SU-DHL-6 (cell line): ENCODE results near the gene GDPD3.

ENCODE experiments used
- H2AFZ ChIP-seq: fragments of 200-600 bp; sonication (generic); 2 replicates; pipeline ENCODE4 v1.6.1; 2014; ENCODE audit warnings: low read depth, mild to moderate bottlenecking, moderate library complexity, mixed read lengths, antibody characterized with exemption, low read length; ENCODE audit not compliant: severe bottlenecking
- H3F3A ChIP-seq: fragments of 200-600 bp; shearing (Covaris generic); 2 replicates; pipeline ENCODE4 v1.6.0; 2016; ENCODE audit warnings: antibody characterized with exemption, mild to moderate bottlenecking; ENCODE audit not compliant: insufficient read depth
- H3K27ac ChIP-seq: fragments of 200-600 bp; sonication (generic); 2 replicates; pipeline ENCODE4 v1.5.1; 2016; ENCODE audit warnings: low read depth, mild to moderate bottlenecking, low read length, moderate library complexity, mixed read lengths
- H3K27me3 ChIP-seq: fragments of 200-600 bp; sonication (generic), shearing (Covaris generic); 2 replicates; pipeline ENCODE4 v1.6.0; 2014; ENCODE audit warnings: mild to moderate bottlenecking, low read length
- H3K36me3 ChIP-seq: fragments of 200-600 bp; sonication (generic); 2 replicates; pipeline ENCODE4 v1.6.1; 2014; ENCODE audit warnings: mild to moderate bottlenecking, low read length, mixed read lengths
- H3K4me2 ChIP-seq: fragments of 300-600, 200-600 bp; shearing (Covaris generic), sonication (generic); 2 replicates; pipeline ENCODE4 v1.6.0; 2014; ENCODE audit warnings: low read length, low read depth, mild to moderate bottlenecking; ENCODE audit not compliant: poor library complexity, severe bottlenecking
- H3K4me3 ChIP-seq: fragments of 200-600 bp; sonication (generic); 2 replicates; pipeline ENCODE4 v1.5.1; 2014; ENCODE audit warnings: antibody characterized with exemption, low read length, mild to moderate bottlenecking, mixed read lengths; ENCODE audit not compliant: insufficient read depth, poor library complexity, severe bottlenecking
- H3K79me2 ChIP-seq: fragments of 200-600 bp; sonication (generic); 2 replicates; pipeline ENCODE4 v1.6.1; 2014; ENCODE audit warnings: mild to moderate bottlenecking, low read length, moderate library complexity; ENCODE audit not compliant: insufficient read depth
- H3K9ac ChIP-seq: fragments of 200-600 bp; sonication (generic); 2 replicates; pipeline ENCODE4 v1.7.0; 2014; ENCODE audit warnings: mild to moderate bottlenecking, low read length
- H3K9me2 ChIP-seq: fragments of 200-600 bp; sonication (generic); replicated peaks from 2 replicates; pipeline ENCODE4 v1.6.1; 2014; ENCODE audit warnings: low read length; ENCODE audit not compliant: insufficient read depth
- H3K9me3 ChIP-seq: fragments of 200-600 bp; sonication (generic); 2 replicates; pipeline ENCODE4 v1.6.1; 2014; ENCODE audit warnings: low read length, mixed read lengths; ENCODE audit not compliant: insufficient read depth
- H4K20me1 ChIP-seq: fragments of 200-600 bp; sonication (generic); 2 replicates; pipeline ENCODE4 v1.6.1; 2014; ENCODE audit warnings: low read depth, mild to moderate bottlenecking, antibody characterized with exemption, low read length, moderate library complexity, mixed read lengths
- EZH2phosphoT487 ChIP-seq: fragments of 200-600 bp; sonication (generic), shearing (Covaris generic); conservative IDR thresholded peaks from 2 replicates; pipeline ENCODE4 v1.6.1; 2018; ENCODE audit warnings: mild to moderate bottlenecking, antibody characterized with exemption, low read length, moderate library complexity, mixed read lengths
- TF ChIP-seq, protein P1 (sequence below): fragments of 200-600 bp; sonication (generic); IDR thresholded peaks from one replicate; pipeline ENCODE4 v1.5.1; 2017; ENCODE audit warnings: antibody characterized with exemption, mild to moderate bottlenecking, low read length, moderate library complexity; ENCODE audit not compliant: insufficient read depth, poor library complexity, severe bottlenecking

The GDPD3 gene

GRCh38 chr16:30067584-30067916 is 45.8 kb downstream of the GDPD3 start:
- no peaks in the 10 kb centered on the region for H3K9me2 ChIP-seq
- H3F3A ChIP-seq = peaks cover 19% of the 10 kb centered on the region
- no peak overlapping the region for H3K27ac ChIP-seq
- no peak overlapping the region for H2AFZ ChIP-seq
- H3K4me3 ChIP-seq = no peak overlapping the region
- TF ChIP-seq, protein P1, sequence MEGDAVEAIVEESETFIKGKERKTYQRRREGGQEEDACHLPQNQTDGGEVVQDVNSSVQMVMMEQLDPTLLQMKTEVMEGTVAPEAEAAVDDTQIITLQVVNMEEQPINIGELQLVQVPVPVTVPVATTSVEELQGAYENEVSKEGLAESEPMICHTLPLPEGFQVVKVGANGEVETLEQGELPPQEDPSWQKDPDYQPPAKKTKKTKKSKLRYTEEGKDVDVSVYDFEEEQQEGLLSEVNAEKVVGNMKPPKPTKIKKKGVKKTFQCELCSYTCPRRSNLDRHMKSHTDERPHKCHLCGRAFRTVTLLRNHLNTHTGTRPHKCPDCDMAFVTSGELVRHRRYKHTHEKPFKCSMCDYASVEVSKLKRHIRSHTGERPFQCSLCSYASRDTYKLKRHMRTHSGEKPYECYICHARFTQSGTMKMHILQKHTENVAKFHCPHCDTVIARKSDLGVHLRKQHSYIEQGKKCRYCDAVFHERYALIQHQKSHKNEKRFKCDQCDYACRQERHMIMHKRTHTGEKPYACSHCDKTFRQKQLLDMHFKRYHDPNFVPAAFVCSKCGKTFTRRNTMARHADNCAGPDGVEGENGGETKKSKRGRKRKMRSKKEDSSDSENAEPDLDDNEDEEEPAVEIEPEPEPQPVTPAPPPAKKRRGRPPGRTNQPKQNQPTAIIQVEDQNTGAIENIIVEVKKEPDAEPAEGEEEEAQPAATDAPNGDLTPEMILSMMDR = no peak
- TF ChIP-seq EZH2phosphoT487 = no peak
- no peaks in the 10 kb centered on the region for H3K9me3 ChIP-seq
- H3K27me3 ChIP-seq = no peaks in the 10 kb centered on the region
- H3K36me3 ChIP-seq = peaks cover 16% of the 10 kb centered on the region
- no peaks in the 10 kb centered on the region; the same call in 1 of the 2 replicates for H4K20me1 ChIP-seq
- H3K9ac ChIP-seq = no peak overlapping the region
- H3K4me2 ChIP-seq = no peak overlapping the region
- H3K79me2 ChIP-seq = peaks cover 34% of the 10 kb centered on the region

DNA sequence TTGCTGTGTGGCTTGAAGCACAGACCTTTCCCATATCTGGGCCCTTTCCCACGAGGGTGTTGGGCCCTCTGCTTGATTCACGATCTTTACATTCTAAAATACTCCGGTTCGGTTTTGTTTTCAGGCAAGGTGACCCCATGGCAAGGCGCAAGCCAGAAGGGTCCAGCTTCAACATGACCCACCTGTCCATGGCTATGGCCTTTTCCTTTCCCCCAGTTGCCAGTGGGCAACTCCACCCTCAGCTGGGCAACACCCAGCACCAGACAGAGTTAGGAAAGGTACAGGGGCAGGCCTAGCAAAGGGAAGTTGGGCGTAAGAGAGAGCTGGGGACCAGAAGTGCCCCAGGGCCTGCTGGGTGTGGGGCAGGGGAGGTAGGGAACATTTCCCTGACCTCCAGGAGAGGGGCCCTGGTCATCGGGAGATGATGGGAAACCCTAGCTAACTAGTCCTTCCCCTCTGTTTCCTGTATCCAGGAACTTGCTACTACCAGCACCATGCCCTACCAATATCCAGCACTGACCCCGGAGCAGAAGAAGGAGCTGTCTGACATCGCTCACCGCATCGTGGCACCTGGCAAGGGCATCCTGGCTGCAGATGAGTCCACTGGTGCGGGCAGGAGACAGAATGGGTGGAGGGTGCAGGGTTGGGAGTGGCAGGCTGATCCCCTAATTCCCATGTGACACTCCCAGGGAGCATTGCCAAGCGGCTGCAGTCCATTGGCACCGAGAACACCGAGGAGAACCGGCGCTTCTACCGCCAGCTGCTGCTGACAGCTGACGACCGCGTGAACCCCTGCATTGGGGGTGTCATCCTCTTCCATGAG is 46.4 kb downstream of the GDPD3 start:
- no peaks in the 10 kb centered on the region; the same call in 1 of the 2 replicates for H4K20me1 ChIP-seq
- no peaks in the 10 kb centered on the region for H3K9me2 ChIP-seq
- H3F3A ChIP-seq = peaks cover 13% of the 10 kb centered on the region
- peak overlapping the region; percentile 84 for H3K4me3 ChIP-seq
- H3K27ac ChIP-seq = peak overlapping the region; percentile 65
- H3K27me3 ChIP-seq = no peaks in the 10 kb centered on the region
- H2AFZ ChIP-seq = no peak overlapping the region
- H3K36me3 ChIP-seq = peaks cover 16% of the 10 kb centered on the region
- no peak for TF ChIP-seq EZH2phosphoT487
- TF ChIP-seq, protein P1 = no peak
- H3K4me2 ChIP-seq = peak overlapping the region; percentile 68
- H3K9me3 ChIP-seq = no peaks in the 10 kb centered on the region
- peak overlapping the region; percentile 98 for H3K9ac ChIP-seq
- peaks cover 34% of the 10 kb centered on the region for H3K79me2 ChIP-seq

DNA sequence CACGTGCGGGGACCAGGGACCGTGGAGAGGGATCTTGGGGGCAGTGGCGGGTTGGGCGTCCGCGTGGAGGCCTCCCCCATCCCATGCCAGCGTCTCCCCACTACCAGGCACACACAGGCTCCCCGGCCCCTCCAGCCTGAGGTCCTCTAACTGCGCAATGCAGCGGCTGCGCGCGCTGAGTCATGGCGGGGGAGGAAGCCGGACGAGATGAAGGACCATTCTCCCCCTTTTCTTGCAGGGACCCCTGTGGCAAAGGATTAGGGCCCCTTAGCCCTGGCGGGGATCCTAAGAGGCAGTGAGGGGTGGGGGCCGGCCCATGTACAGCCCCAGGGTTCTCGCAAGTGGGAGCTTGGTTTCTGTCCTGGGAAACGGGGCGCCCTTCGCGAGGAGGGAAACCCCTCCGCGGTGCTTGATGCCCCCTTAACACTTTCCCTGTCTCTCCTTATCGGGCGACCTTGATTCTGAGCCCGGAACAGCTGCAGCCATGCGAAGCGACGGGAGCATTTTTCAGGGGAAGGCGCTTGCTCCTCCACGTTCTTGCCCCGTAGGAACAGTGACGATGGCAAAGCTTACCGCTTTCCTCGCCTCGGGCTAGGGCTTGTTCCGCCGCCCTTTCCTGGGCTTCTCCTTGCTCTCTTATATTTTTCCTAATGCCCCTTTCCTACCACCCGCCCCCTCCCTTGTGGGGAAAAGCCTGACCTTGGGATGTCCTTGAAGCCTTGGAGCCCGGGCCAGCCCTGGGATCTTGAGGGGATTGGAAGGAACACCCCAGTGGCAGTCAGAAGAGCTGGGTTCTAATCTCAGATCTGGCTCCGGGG is 47.2 kb downstream of the GDPD3 start:
- no peaks in the 10 kb centered on the region for H3K9me3 ChIP-seq
- H3F3A ChIP-seq = peaks cover 5% of the 10 kb centered on the region; the same call in 1 of the 2 replicates
- peak overlapping the region; percentile 98 for H3K9ac ChIP-seq
- TF ChIP-seq, protein P1 = no peak
- TF ChIP-seq EZH2phosphoT487 = no peak
- peaks cover 34% of the 10 kb centered on the region for H3K79me2 ChIP-seq
- H3K4me3 ChIP-seq = peak overlapping the region; percentile 84
- peak overlapping the region; percentile 65 for H3K27ac ChIP-seq
- H3K9me2 ChIP-seq = no peaks in the 10 kb centered on the region
- no peaks in the 10 kb centered on the region; the same call in 1 of the 2 replicates for H4K20me1 ChIP-seq
- H3K27me3 ChIP-seq = no peaks in the 10 kb centered on the region
- H3K36me3 ChIP-seq = peaks cover 16% of the 10 kb centered on the region
- peak overlapping the region; percentile 68 for H3K4me2 ChIP-seq
- H2AFZ ChIP-seq = no peak overlapping the region
